Smooth muscle cell of the brain vasculature (primary cell): Measurements from ENCODE around the gene KISS1.

Experiments
- DNase-seq: peaks from one replicate; pipeline ENCODE4 v3.0.0-alpha.2; 2012; ENCODE audit warnings: low read depth, low spot score

The KISS1 gene

GRCh38 chr1:204218552-204218951, 22.3 kb upstream of the KISS1 start:
- DNase-seq = no peak

GRCh38 chr1:204217648-204218000, 21.3 kb upstream of the KISS1 start:
- no peak for DNase-seq

- no peak for DNase-seq
Observed at GRCh38 chr1:204216880-204217647, 20.8 kb upstream of the KISS1 start.

GRCh38 chr1:204216236-204216635, 19.9 kb upstream of the KISS1 start:
- DNase-seq = no peak

- peak; percentile 24 for DNase-seq
Observed at GRCh38 chr1:204213668-204214662, 17.7 kb upstream of the KISS1 start, which contains the start of gene GOLT1A. TSS of gene GOLT1A (minus strand) at chr1:204213988. CDS start at chr1:204213906, 82 bp downstream.

GRCh38 chr1:204212715-204213114, 16.4 kb upstream of the KISS1 start:
- DNase-seq = no peak

GRCh38 chr1:204211046-204211445, 14.8 kb upstream of the KISS1 start:
- no peak for DNase-seq

- DNase-seq = no peak
Observed at GRCh38 chr1:204207136-204207616, 10.9 kb upstream of the KISS1 start.

GRCh38 chr1:204206121-204206520, 9.8 kb upstream of the KISS1 start:
- DNase-seq = no peak

- DNase-seq = no peak
Observed at GRCh38 chr1:204205486-204205885, 9.2 kb upstream of the KISS1 start.

- no peak for DNase-seq
Observed at GRCh38 chr1:204204944-204205343, 8.7 kb upstream of the KISS1 start.

- no peak for DNase-seq
Observed at GRCh38 chr1:204203206-204203767, 7.0 kb upstream of the KISS1 start.

GRCh38 chr1:204202481-204202880, 6.2 kb upstream of the KISS1 start:
- no peak for DNase-seq

GRCh38 chr1:204201348-204202040, 5.2 kb upstream of the KISS1 start:
- no peak for DNase-seq

- no peak for DNase-seq
Observed at GRCh38 chr1:204199579-204199978, 3.3 kb upstream of the KISS1 start.

- DNase-seq = no peak
Observed at GRCh38 chr1:204198348-204199340, 2.4 kb upstream of the KISS1 start.

GRCh38 chr1:204197068-204197467, 777 bp upstream of the KISS1 start:
- no peak for DNase-seq

GRCh38 chr1:204194771-204195170, 1.5 kb downstream of the KISS1 start:
- no peak for DNase-seq

GRCh38 chr1:204194080-204194479, 2.2 kb downstream of the KISS1 start:
- no peak for DNase-seq
